ENCODE data around the gene SOX13. TPM values are rescaled to one million over a fixed set of nuclear protein-coding genes. Genes with fewer than 3 reads are reported as not detected.
A peak's percentile ranks its signal among the peaks of the same experiment; 100 is the strongest.

The SOX13 gene
- total RNA-seq, 1 donor from 2014 or later = 56.3 TPM

DNA sequence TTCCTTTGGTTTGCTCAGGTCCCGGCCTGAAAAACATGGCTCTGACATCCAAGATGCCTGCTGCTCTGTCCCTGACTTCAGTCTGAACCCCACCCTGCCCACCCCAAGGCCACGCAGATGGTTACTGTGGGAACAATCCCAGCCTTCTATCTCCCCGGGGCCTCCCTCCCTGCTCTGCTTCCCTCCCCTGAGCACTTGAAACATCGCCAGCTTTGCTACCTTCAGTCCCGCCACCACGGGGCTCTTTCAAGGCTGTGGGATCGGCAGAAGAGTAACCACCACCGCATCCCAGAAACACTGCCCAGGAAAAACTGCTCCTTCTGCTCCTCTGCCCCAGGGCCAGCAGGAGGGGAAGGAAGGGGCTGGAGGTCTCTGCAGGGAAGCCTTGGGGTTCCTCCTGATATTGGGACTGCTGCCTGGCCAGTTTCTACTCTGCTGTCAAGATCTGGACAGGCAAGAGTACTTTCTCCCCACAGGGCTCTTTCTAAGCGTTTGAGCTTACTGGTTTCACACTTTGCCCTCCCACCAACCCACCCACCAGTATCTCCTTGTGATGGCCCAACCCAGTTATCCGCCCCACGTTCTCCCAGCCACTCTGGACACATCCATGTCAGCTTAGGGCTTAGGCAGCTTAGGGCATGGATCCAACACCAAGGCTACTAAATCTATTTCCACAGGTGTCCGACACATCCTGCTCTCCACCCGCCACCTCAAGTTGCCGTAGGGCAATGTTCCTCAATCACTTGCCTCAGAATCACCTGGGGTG lies 70.5 kb downstream of the SOX13 start:
- intact Hi-C loops (cut with DNase I) = no loop called here
- ATAC-seq (no peak), DNase-seq (ENCODE audit: low spot score) (no peak)

DNA sequence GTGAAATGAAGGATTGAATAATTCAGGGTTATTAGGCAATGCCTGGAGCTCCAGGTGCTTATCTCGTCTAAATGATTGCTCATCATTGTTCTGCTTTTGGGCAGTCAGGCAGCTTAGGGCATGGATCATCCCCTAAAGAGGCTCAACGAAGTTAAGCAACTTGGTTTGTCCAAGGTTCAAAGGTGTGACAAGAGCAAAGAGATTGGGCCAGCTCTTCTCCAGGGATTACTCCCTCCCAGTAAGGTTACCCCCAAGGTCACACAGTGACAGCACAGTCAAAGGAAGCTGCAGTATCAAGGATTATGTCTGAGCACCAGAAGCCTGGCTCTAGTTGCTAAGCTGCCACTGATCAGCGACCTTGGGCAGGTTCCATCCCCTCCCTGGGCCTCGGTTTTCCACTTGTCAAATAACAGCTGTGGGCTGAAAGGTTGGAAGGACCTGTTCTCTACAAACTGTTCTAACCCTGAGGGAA lies 72.2 kb downstream of the SOX13 start:
- ATAC-seq (no peak), DNase-seq (ENCODE audit: low spot score) (no peak)
- intact Hi-C loops (cut with DNase I) = no loop called here

DNA sequence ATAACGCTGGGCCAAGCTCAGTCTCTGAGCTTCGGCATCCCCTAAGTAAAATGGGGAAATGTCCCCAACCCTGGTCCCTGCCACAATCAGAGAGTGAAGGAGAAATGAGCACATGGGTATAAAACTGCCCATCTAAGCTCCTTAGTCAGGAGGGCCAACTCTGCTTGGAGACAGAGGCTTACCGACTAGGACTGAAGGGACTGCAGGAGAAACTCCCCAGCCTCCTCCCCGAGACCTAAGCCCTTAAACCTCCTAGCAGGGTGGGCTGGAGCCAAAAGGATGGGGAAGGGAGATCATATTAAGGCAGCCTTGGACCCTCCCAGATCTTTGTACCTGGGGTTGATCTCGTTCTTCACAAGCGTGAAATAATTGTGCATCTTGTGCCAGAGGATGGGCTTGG lies 73.4 kb downstream of the SOX13 start:
- intact Hi-C loops (cut with DNase I) = no loop called here
- no peak for ATAC-seq

GRCh38 chr1:204146965-204147364 lies 74.0 kb downstream of the SOX13 start:
- intact Hi-C loops (cut with DNase I) = no loop called here
- no peak for DNase-seq (ENCODE audit: low spot score)
- no peak for ATAC-seq

More for the DNA sequence above, 73.4 kb downstream of the SOX13 start:
- no peak for DNase-seq (ENCODE audit: low spot score)

GRCh38 chr1:204147406-204148383 lies 74.8 kb downstream of the SOX13 start:
- no peak for DNase-seq (ENCODE audit: low spot score)

DNA sequence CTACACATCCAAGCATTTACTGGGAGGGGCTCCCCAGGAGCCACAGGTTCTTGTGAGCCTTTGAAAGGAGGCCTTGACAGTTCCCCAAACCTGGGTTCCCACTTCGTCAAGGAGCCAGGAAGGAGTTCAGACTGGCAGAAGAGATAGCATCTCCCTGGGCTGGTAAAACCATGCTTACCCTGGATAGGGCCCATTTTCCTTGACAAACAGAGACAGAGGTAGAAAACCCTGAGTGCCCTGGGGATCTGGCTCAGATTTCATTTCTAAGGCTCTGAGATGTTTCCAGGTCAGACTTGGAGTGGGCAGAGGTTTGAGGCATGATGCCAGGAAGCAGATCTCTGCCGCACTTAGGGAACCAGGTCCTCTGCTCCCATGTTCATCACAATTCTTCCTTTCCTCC lies 76.2 kb downstream of the SOX13 start:
- intact Hi-C loops (cut with DNase I) = no loop called here
- no peak for ATAC-seq
- no peak for DNase-seq (ENCODE audit: low spot score)

More at GRCh38 chr1:204147406-204148383, 74.8 kb downstream of the SOX13 start:
- ATAC-seq = no peak
- intact Hi-C loops (cut with DNase I) = no loop called here

- ATAC-seq (peak; percentile 75), DNase-seq (ENCODE audit: low spot score) (no peak)
- intact Hi-C loops (cut with DNase I) = loop anchor here (2.0 kb wide), 1 partner anchor 63 kb away; the partner anchor contains the start of gene GOLT1A
These were observed 77.0 kb downstream of the SOX13 start for GRCh38 chr1:204149635-204150565.

GRCh38 chr1:204150702-204151551 lies 78.0 kb downstream of the SOX13 start:
- ATAC-seq (peak; percentile 59), DNase-seq (ENCODE audit: low spot score) (peak; percentile 71)
- intact Hi-C loops (cut with DNase I) = loop anchor here (2.0 kb wide), 1 partner anchor 62 kb away; the partner anchor contains the start of gene GOLT1A

- DNase-seq (ENCODE audit: low spot score) = peak; percentile 88
- intact Hi-C loops (cut with DNase I) = loop anchor here (2.0 kb wide), 1 partner anchor 61 kb away; the partner anchor contains the start of gene GOLT1A
- ATAC-seq = peak; percentile 58
These were observed 78.8 kb downstream of the SOX13 start, which contains the start of gene ETNK2 for GRCh38 chr1:204151552-204152309. Gene ETNK2 (minus strand): TSS chr1:204152044. CDS start chr1:204151852, 192 bp downstream.

DNA sequence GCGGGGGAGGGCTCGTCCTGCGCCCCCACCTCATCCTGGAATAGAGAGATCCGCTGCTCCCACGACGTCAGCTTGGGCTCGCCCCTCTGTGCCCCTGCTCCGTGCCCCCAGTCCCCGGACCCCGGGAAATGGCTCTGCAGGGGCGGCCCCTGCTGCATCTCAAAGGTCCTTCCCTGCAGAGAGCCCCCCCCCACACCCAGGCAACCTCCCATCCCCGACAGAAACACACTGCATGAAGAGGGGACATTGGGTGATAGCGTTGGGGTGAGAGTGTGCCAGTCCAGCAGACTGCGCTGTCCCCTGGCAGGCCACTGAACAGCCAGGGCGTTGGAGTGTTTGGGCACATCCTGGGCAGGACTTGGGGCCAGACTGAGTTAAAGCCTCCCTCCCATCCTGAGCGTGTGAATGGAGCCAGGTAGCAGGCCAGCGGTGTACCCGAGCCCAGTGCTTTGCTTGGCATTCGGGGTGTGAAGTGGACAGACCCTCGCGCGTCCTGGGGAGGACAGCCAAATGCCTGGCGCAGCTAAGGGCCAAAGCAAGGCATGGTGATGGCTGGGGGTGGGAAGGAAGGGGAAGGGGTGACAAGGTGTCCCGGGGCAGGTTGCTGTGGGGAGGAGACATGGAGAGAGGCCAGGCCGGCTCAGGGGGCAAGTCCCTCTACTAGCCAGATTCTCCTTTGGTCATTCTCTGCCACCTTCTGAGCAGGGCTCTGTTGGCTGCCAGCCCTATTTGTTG lies 79.6 kb downstream of the SOX13 start:
- peak; percentile 66 for DNase-seq (ENCODE audit: low spot score)
- intact Hi-C loops (cut with DNase I) = no loop called here
- ATAC-seq = peak; percentile 2

DNA sequence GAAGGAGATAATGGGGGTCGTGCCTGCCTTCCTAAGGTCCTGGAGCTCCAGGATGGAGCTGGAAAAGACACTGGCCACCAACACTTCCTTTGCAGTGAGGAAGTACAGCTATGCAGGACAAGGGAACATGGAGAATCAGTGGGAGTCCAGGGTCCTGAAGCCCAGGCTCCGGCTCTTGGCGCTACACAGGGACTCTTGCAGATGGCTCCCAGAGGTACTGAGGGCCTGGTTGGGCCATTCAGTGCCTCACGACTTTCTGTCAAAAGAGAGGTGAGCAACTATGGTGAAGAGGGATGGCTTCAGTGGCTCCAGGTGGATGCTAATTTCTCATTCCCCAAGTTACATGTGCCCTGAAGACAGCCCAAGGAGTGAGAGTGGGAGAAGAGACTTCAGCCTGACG lies 80.8 kb downstream of the SOX13 start:
- no peak for ATAC-seq
- no peak for DNase-seq (ENCODE audit: low spot score)
- intact Hi-C loops (cut with DNase I) = no loop called here

DNA sequence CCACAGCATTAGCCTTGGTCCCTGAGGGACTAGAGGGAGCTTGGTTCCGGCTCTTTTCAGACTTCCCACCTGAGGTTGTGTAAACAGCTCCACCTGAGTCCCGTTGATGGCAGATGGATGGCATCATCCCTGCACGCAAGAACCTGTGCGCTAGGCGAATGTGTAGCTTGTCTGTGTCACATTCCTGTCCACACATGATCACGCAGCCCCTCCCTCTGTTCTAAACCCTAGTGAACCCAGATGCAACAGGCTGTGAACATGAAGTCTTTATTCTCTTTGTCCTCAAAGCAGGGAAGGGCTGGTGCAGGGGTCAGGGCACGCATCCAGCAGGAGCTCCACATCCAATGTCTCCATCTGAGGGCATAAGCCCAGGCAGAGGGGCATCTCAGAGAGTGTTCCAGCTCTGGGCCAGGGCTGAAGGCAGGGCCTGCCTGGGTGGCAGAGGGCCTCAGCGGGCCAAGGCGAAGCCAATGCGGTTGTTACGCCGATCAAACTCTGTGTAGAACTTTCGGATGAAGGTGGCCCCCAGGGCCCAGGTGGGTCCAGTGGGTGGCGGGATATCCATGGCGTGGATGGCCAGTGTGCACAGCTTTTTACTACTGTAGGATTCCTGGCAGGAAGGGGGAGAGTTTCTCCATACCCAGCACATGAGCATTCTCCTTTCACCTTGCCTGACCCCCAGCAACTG lies 81.8 kb downstream of the SOX13 start:
- intact Hi-C loops (cut with DNase I) = no loop called here
- DNase-seq (ENCODE audit: low spot score) (no peak), ATAC-seq (no peak)

GRCh38 chr1:204155881-204156280 lies 83.0 kb downstream of the SOX13 start:
- ATAC-seq = no peak
- intact Hi-C loops (cut with DNase I) = no loop called here
- no peak for DNase-seq (ENCODE audit: low spot score)

DNA sequence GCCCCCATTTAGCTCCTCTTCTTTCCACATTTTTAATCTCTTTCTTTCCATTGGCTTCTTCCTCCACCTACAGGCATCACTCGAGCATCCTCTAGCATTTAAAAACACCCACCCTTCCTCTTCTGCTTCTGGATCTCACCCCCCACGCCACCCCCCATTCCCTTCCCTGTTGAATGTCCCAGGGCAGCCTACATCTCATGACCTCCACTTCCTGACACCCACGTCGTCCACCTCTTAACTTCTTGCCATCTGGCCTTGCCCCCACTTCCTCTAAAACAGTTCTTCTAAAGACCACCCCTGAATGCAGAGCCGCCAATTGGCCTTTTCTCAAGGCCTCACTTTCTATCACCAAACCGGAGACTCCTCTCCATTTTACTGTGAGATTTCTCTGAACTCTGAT lies 85.0 kb downstream of the SOX13 start:
- ATAC-seq (no peak), DNase-seq (ENCODE audit: low spot score) (no peak)
- intact Hi-C loops (cut with DNase I) = no loop called here

- DNase-seq (ENCODE audit: low spot score) (no peak), ATAC-seq (no peak)
- intact Hi-C loops (cut with DNase I) = loop anchor here (5.0 kb wide), 1 partner anchor 200 kb away; no protein-coding TSS in a partner anchor
These were observed 88.9 kb downstream of the SOX13 start for GRCh38 chr1:204161609-204162493.
